Keratinocyte (primary cell): ENCODE data around the gene NLRP5. TPM values are rescaled to one million over a fixed set of nuclear protein-coding genes. Genes with fewer than 3 reads are reported as not detected.

Source experiments
- DNase-seq: peaks from one replicate; pipeline ENCODE4 v3.0.0-alpha.2; 2011; ENCODE audit warnings: low read depth, missing footprints, low spot score
- FAIRE-seq: peaks from 2 replicates; lab custom pipeline; 2011; peaks lifted over from hg19 to GRCh38; lab: Jason Lieb, UNC
- H2AFZ ChIP-seq: 2 replicates; pipeline ENCODE4 v1.6.0; 2012; ENCODE audit warnings: low read length, control low read depth, inconsistent platforms; ENCODE audit not compliant: control insufficient read depth
- H3K27ac ChIP-seq: 2 replicates; pipeline ENCODE4 v1.5.1; 2011; ENCODE audit warnings: low read length; ENCODE audit not compliant: control insufficient read depth, insufficient read depth
- H3K27me3 ChIP-seq: 3 replicates; pipeline ENCODE4 v1.6.0; 2011; ENCODE audit warnings: low read length; ENCODE audit not compliant: control insufficient read depth, insufficient read depth; ENCODE audit errors: extremely low read depth
- H3K36me3 ChIP-seq, 2 experiments: 2 replicates in 1 of 2; 3 replicates in 1 of 2; pipeline ENCODE4 v1.5.1; 2011; ENCODE audit warnings: low read length in 2 of 2, mild to moderate bottlenecking in 1 of 2; ENCODE audit not compliant: control insufficient read depth in 2 of 2, insufficient read depth in 2 of 2; ENCODE audit errors: extremely low read depth in 1 of 2
- H3K4me1 ChIP-seq: 3 replicates; pipeline ENCODE4 v1.5.1; 2011; ENCODE audit warnings: low read length; ENCODE audit not compliant: control insufficient read depth, insufficient read depth; ENCODE audit errors: extremely low read depth
- H3K4me2 ChIP-seq: 3 replicates; pipeline ENCODE4 v1.6.0; 2011; ENCODE audit warnings: low read depth, low read length; ENCODE audit not compliant: control insufficient read depth, insufficient read depth; ENCODE audit errors: extremely low read depth
- H3K4me3 ChIP-seq, 3 experiments: fragments of 200-600 bp in 1 of 3; sonication (generic) in 1 of 3; 2 replicates in 2 of 3; 3 replicates in 1 of 3; pipeline ENCODE4 v1.5.1; 2011 to 2016; ENCODE audit warnings: low read length in 3 of 3, mild to moderate bottlenecking in 3 of 3, control low read depth in 2 of 3, inconsistent platforms in 1 of 3, low read depth in 1 of 3, mixed read lengths in 1 of 3, mixed run types in 1 of 3, moderate library complexity in 1 of 3; ENCODE audit not compliant: control insufficient read depth in 2 of 3, insufficient read depth in 2 of 3; ENCODE audit errors: extremely low read depth in 1 of 3
- H3K79me2 ChIP-seq: 2 replicates; pipeline ENCODE4 v1.6.0; 2012; ENCODE audit warnings: low read length; ENCODE audit not compliant: control insufficient read depth, insufficient read depth
- H3K9ac ChIP-seq: 3 replicates; pipeline ENCODE4 v1.6.0; 2011; ENCODE audit warnings: low read length; ENCODE audit not compliant: control insufficient read depth, insufficient read depth; ENCODE audit errors: extremely low read depth
- H3K9me1 ChIP-seq: 3 replicates; pipeline ENCODE4 v1.6.0; 2011; ENCODE audit warnings: low read length; ENCODE audit not compliant: control insufficient read depth, insufficient read depth; ENCODE audit errors: extremely low read depth
- H3K9me3 ChIP-seq: 2 replicates; pipeline ENCODE4 v1.5.1; 2012; ENCODE audit warnings: low read depth, low read length; ENCODE audit not compliant: control insufficient read depth
- H4K20me1 ChIP-seq: 3 replicates; pipeline ENCODE4 v1.6.0; 2011; ENCODE audit warnings: low read length; ENCODE audit not compliant: control insufficient read depth, insufficient read depth; ENCODE audit errors: extremely low read depth
- CTCF ChIP-seq, 3 experiments: IDR thresholded peaks in 1 of 3; conservative IDR thresholded peaks in 1 of 3; optimal IDR thresholded peaks in 1 of 3; 2 replicates in 2 of 3; 3 replicates in 1 of 3; pipeline versions ENCODE3 to v1.5.1; 2011; ENCODE audit warnings: low read length in 3 of 3, mild to moderate bottlenecking in 3 of 3, moderate library complexity in 2 of 3, control low read depth in 1 of 3, inconsistent platforms in 1 of 3; ENCODE audit not compliant: insufficient read depth in 2 of 3; ENCODE audit errors: extremely low read depth in 1 of 3
- EZH2 ChIP-seq: IDR thresholded peaks from one replicate; pipeline ENCODE4 v1.6.1; 2012; ENCODE audit warnings: inconsistent platforms, mild to moderate bottlenecking, low read length, moderate library complexity
- dilution Hi-C: fragments of 300-500 bp; cut with MboI; formaldehyde crosslinking; loops from one replicate; pipeline ENCODE4 v1.7.0; 2020; ENCODE audit warnings: low sequenced_read_pairs; ENCODE audit not compliant: extremely low pct_ligation_motif_present
- polyA plus RNA-seq, 5 experiments: library from polyadenylated mRNA; depleted of rRNA in 3 of 5; stranded (reverse) in 3 of 5; stranded (forward) in 1 of 5; unstranded in 1 of 5; fragments of >200 nt; gene quantifications; 1 replicate in 1 of 5; 2 replicates in 3 of 5; 3 replicates in 1 of 5; pipeline versions ENCODE4 v1.2.1 to v1.2.3, GENCODE V29; 2011 to 2012; ENCODE audit warnings: missing spikeins in 2 of 5, low read depth in 1 of 5, low replicate concordance in 1 of 5

NLRP5 gene
- polyA plus RNA-seq, 1 donor (not counting 4 experiments of a cell fraction or from before 2014, with no cell fraction given) = not detected

GRCh38 chr19:56094449-56094848 lies 107.9 kb downstream of the NLRP5 start:
- FAIRE-seq = no peak
- H3K4me3 ChIP-seq = no peak overlapping the region
- peaks cover 9 to 15% of the 10 kb centered on the region in 2 experiments for H3K36me3 ChIP-seq
- no peak overlapping the region for H2AFZ ChIP-seq
- H3K4me1 ChIP-seq = peaks cover 7% of the 10 kb centered on the region
- no peaks in the 10 kb centered on the region for H3K9me3 ChIP-seq
- no peak overlapping the region for H3K4me2 ChIP-seq
- H4K20me1 ChIP-seq = peaks cover 22% of the 10 kb centered on the region
- no peak for DNase-seq
- no peaks in the 10 kb centered on the region for H3K27me3 ChIP-seq
- H3K9ac ChIP-seq = no peak overlapping the region
- peaks cover 51% of the 10 kb centered on the region for H3K79me2 ChIP-seq
- H3K27ac ChIP-seq = no peak overlapping the region
- TF ChIP-seq EZH2 = no peak
- no peak for TF ChIP-seq CTCF (optimal IDR thresholded peaks at IDR 0.05 in 1 of 3, IDR thresholded peaks at IDR 0.05 in 1 of 3, conservative IDR thresholded peaks at IDR 0.05 in 1 of 3; ENCODE audit: extremely low read depth in 1 of 3, insufficient read depth in 2 of 3, low read length in 3 of 3)
- H3K9me1 ChIP-seq = no peaks in the 10 kb centered on the region
- dilution Hi-C loops = no loop called here

- TF ChIP-seq EZH2 = no peak
- TF ChIP-seq CTCF (optimal IDR thresholded peaks at IDR 0.05 in 1 of 3, IDR thresholded peaks at IDR 0.05 in 1 of 3, conservative IDR thresholded peaks at IDR 0.05 in 1 of 3; ENCODE audit: extremely low read depth in 1 of 3, insufficient read depth in 2 of 3, low read length in 3 of 3) = no peak
- Histone ChIP-seq H3K36me3 (peaks cover 11 to 13% of the 10 kb centered on the region in 2 experiments), H3K79me2 (peaks cover 56% of the 10 kb centered on the region)
Observed at GRCh38 chr19:56096665-56097064, 110.1 kb downstream of the NLRP5 start.

More at GRCh38 chr19:56096665-56097064, 110.1 kb downstream of the NLRP5 start:
- no peaks in the 10 kb centered on the region for H3K27me3 ChIP-seq
- H3K4me2 ChIP-seq = no peak overlapping the region
- peaks cover 3% of the 10 kb centered on the region for H4K20me1 ChIP-seq
- DNase-seq (no peak), FAIRE-seq (no peak)
- no peaks in the 10 kb centered on the region for H3K4me1 ChIP-seq
- H3K27ac ChIP-seq = no peak overlapping the region
- no peak overlapping the region for H2AFZ ChIP-seq
- H3K9me3 ChIP-seq = no peaks in the 10 kb centered on the region
- H3K4me3 ChIP-seq = no peak overlapping the region
- dilution Hi-C loops = no loop called here
- H3K9me1 ChIP-seq = no peaks in the 10 kb centered on the region
- H3K9ac ChIP-seq = no peak overlapping the region
